ENCODE data around the gene CLMP.

CLMP gene

GRCh38 chr11:123104697-123105096 lies 90.4 kb downstream of the CLMP start:
- Histone ChIP-seq H3K36me3 (ENCODE audit: control insufficient read depth, insufficient read depth, low read length) (no peaks in the 10 kb centered on the region), H3K27me3 (replicated peaks; ENCODE audit: control insufficient read depth, insufficient read depth, low read length) (no peaks in the 10 kb centered on the region), H3K4me3 (replicated peaks; ENCODE audit: low read depth, low read length) (no peak overlapping the region)
- TF ChIP-seq, protein P1, sequence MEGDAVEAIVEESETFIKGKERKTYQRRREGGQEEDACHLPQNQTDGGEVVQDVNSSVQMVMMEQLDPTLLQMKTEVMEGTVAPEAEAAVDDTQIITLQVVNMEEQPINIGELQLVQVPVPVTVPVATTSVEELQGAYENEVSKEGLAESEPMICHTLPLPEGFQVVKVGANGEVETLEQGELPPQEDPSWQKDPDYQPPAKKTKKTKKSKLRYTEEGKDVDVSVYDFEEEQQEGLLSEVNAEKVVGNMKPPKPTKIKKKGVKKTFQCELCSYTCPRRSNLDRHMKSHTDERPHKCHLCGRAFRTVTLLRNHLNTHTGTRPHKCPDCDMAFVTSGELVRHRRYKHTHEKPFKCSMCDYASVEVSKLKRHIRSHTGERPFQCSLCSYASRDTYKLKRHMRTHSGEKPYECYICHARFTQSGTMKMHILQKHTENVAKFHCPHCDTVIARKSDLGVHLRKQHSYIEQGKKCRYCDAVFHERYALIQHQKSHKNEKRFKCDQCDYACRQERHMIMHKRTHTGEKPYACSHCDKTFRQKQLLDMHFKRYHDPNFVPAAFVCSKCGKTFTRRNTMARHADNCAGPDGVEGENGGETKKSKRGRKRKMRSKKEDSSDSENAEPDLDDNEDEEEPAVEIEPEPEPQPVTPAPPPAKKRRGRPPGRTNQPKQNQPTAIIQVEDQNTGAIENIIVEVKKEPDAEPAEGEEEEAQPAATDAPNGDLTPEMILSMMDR (IDR thresholded peaks at IDR 0.05; ENCODE audit: insufficient read depth, low read length, poor library complexity, severe bottlenecking): no peak
- DNase-seq (ENCODE audit: extremely low read depth, insufficient read length): no peak

- Histone ChIP-seq H3K36me3 (ENCODE audit: control insufficient read depth, insufficient read depth, low read length) (no peaks in the 10 kb centered on the region), H3K4me3 (replicated peaks; ENCODE audit: low read depth, low read length) (no peak overlapping the region), H3K27me3 (replicated peaks; ENCODE audit: control insufficient read depth, insufficient read depth, low read length) (no peaks in the 10 kb centered on the region)
- TF ChIP-seq, protein P1 (IDR thresholded peaks at IDR 0.05; ENCODE audit: insufficient read depth, low read length, poor library complexity, severe bottlenecking): peak; percentile 38
- DNase-seq (ENCODE audit: extremely low read depth, insufficient read length): no peak
These were observed 91.6 kb downstream of the CLMP start for GRCh38 chr11:123103326-123103980.

GRCh38 chr11:123100379-123101085 lies 94.5 kb downstream of the CLMP start:
- H3K27me3 ChIP-seq (replicated peaks; ENCODE audit: control insufficient read depth, insufficient read depth, low read length): no peaks in the 10 kb centered on the region
- DNase-seq (ENCODE audit: extremely low read depth, insufficient read length): no peak
- H3K36me3 ChIP-seq (ENCODE audit: control insufficient read depth, insufficient read depth, low read length): no peaks in the 10 kb centered on the region
- TF ChIP-seq, protein P1 (IDR thresholded peaks at IDR 0.05; ENCODE audit: insufficient read depth, low read length, poor library complexity, severe bottlenecking): no peak
- H3K4me3 ChIP-seq (replicated peaks; ENCODE audit: low read depth, low read length): no peak overlapping the region

GRCh38 chr11:123098990-123099389 lies 96.1 kb downstream of the CLMP start:
- Histone ChIP-seq H3K27me3 (replicated peaks; ENCODE audit: control insufficient read depth, insufficient read depth, low read length) (no peaks in the 10 kb centered on the region), H3K4me3 (replicated peaks; ENCODE audit: low read depth, low read length) (no peak overlapping the region), H3K36me3 (ENCODE audit: control insufficient read depth, insufficient read depth, low read length) (no peaks in the 10 kb centered on the region)
- TF ChIP-seq, protein P1 (IDR thresholded peaks at IDR 0.05; ENCODE audit: insufficient read depth, low read length, poor library complexity, severe bottlenecking): no peak
- DNase-seq (ENCODE audit: extremely low read depth, insufficient read length): no peak

- H3K27me3 ChIP-seq (replicated peaks; ENCODE audit: control insufficient read depth, insufficient read depth, low read length): no peaks in the 10 kb centered on the region
- no peak overlapping the region for H3K4me3 ChIP-seq (replicated peaks; ENCODE audit: low read depth, low read length)
- DNase-seq (ENCODE audit: extremely low read depth, insufficient read length): no peak
- TF ChIP-seq, protein P1 (IDR thresholded peaks at IDR 0.05; ENCODE audit: insufficient read depth, low read length, poor library complexity, severe bottlenecking): no peak
- no peaks in the 10 kb centered on the region for H3K36me3 ChIP-seq (ENCODE audit: control insufficient read depth, insufficient read depth, low read length)
These were observed 101.3 kb downstream of the CLMP start for GRCh38 chr11:123093739-123094138.

All from GM06990 (cell line).